ENCODE measurements around the gene DHRSX.
"Not testable (repeated sequence)": the region's sequence is repeated elsewhere in the genome, so short reads cannot be mapped to it uniquely, and the experiment has no call there.

Gene DHRSX

DNA sequence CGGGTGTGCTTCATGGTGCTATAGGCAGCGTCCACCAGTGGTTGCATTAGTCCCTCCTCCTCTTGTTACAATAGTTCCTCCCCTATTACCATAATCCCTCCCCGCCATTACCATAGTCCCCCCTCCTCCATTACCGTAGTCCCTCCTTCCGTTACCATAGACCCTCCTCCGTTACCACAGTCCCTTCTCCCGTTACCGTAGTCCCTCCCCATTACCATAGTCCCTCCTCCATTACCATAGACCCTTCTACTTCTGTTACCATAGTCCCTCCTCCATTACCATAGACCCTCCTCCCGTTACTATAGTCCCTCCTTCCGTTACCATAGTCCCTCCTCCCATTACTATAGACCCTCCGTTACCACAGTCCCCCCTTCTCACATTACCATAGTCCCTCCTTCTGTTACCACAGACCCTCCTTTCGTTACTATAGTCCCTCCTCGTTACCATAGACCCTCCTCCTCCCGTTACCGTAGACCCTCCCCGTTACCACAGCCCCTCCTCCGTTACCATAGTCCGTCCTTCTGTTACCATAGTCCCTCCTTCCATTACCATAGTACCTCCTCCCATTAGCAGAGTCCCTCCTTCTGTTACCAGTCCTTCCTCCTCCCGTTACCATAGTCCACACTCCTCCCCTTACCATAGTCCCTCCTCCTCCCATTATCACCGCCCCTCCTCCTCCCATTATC is 129.6 kb downstream of the DHRSX start:
- no peaks in the 10 kb centered on the region for H3K27me3 ChIP-seq
- H3K4me1 ChIP-seq, result no peaks in the 10 kb centered on the region
- TF ChIP-seq CTCF (IDR thresholded peaks at IDR 0.05; ENCODE audit: low read depth, low read length), result no peak
- H3K4me3 ChIP-seq (ENCODE audit: low read depth, low read length), result no peak overlapping the region
- H3K36me3 ChIP-seq, result no peaks in the 10 kb centered on the region
- H3K9me3 ChIP-seq, result no peaks in the 10 kb centered on the region
- DNase-seq, result no peak

DNA sequence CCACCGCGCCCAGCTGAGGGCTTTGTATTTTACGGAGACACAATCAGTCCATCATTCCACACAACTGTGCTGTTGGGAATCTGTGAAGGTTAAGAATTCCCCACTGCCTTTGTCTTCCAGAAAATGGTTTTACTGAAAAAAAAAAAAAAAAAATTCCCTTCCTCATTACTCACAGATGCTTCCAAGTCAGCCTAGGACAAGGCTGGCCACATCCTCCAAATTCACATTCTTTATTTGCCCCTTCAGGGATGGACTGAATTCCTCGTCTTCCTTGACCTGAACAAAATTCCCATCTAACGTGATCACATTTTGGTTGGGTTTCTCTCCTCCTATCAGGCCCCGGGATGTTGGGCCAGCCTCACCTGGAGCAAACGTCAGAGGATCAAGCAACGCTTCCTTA is 130.3 kb downstream of the DHRSX start:
- H3K9me3 ChIP-seq, result no peaks in the 10 kb centered on the region
- no peak overlapping the region for H3K4me3 ChIP-seq (ENCODE audit: low read depth, low read length)
- H3K36me3 ChIP-seq, result no peaks in the 10 kb centered on the region
- no peak for TF ChIP-seq CTCF (IDR thresholded peaks at IDR 0.05; ENCODE audit: low read depth, low read length)
- H3K27me3 ChIP-seq, result no peaks in the 10 kb centered on the region
- DNase-seq, result no peak
- no peaks in the 10 kb centered on the region for H3K4me1 ChIP-seq

- H3K27me3 ChIP-seq, result no peaks in the 10 kb centered on the region
- H3K9me3 ChIP-seq, result no peaks in the 10 kb centered on the region
- no peaks in the 10 kb centered on the region for H3K4me1 ChIP-seq
- no peak for DNase-seq
- no peaks in the 10 kb centered on the region for H3K36me3 ChIP-seq
- H3K4me3 ChIP-seq (ENCODE audit: low read depth, low read length), result no peak overlapping the region
- no peak for TF ChIP-seq CTCF (IDR thresholded peaks at IDR 0.05; ENCODE audit: low read depth, low read length)
Measured at GRCh38 chrX:2369206-2369605, 131.6 kb downstream of the DHRSX start.

GRCh38 chrX:2360731-2361130 is 140.0 kb downstream of the DHRSX start:
- H3K27me3 ChIP-seq, result no peaks in the 10 kb centered on the region
- no peaks in the 10 kb centered on the region for H3K36me3 ChIP-seq
- DNase-seq, result no peak
- no peak for TF ChIP-seq CTCF (IDR thresholded peaks at IDR 0.05; ENCODE audit: low read depth, low read length)
- no peaks in the 10 kb centered on the region for H3K9me3 ChIP-seq
- H3K4me3 ChIP-seq (ENCODE audit: low read depth, low read length), result no peak overlapping the region
- H3K4me1 ChIP-seq, result no peaks in the 10 kb centered on the region

- not testable (repeated sequence) for H3K27me3 ChIP-seq; H3K36me3 ChIP-seq; H3K4me1 ChIP-seq; H3K9me3 ChIP-seq; DNase-seq; H3K4me3 ChIP-seq (ENCODE audit: low read depth, low read length)
Measured at GRCh38 chrX:2359522-2359921, 141.3 kb downstream of the DHRSX start.

GRCh38 chrX:2351999-2352995 is 148.5 kb downstream of the DHRSX start:
- H3K4me3 ChIP-seq (ENCODE audit: low read depth, low read length), result no peak overlapping the region
- no peak for TF ChIP-seq CTCF (IDR thresholded peaks at IDR 0.05; ENCODE audit: low read depth, low read length)

More at GRCh38 chrX:2351999-2352995, 148.5 kb downstream of the DHRSX start:
- DNase-seq, result no peak
- Histone ChIP-seq H3K36me3 (no peaks in the 10 kb centered on the region), H3K4me1 (no peaks in the 10 kb centered on the region), H3K27me3 (no peaks in the 10 kb centered on the region), H3K9me3 (no peaks in the 10 kb centered on the region)

All from BE2C (cell line).